ENCODE results near the gene CARMIL1. TPM values are rescaled to one million over a fixed set of nuclear protein-coding genes. Genes with fewer than 3 reads are reported as not detected.

The CARMIL1 gene
- total and polyA plus RNA-seq, 3 experiments from 2014 or later: 1.8 to 2.9 TPM; not detected in 1

- Mint-ChIP-seq H3K27ac (no peak overlapping the region), H3K36me3 (peaks cover 0 to 2% (median 0%) of the 10 kb centered on the region in 3 donors), H3K9me3 (no peaks in the 10 kb centered on the region), H3K4me1 (peaks cover 0 to 14% (median 2%) of the 10 kb centered on the region in 3 donors), H3K4me3 (no peak overlapping the region), H3K27me3 (no peaks in the 10 kb centered on the region)
- CTCF ChIA-PET: interaction anchor here (0.6 to 1.4 kb wide), 4 partner anchors 32 to 401 kb away, joined by 3 to 5 read pairs (median 3); partner anchors contain the start of gene CARMIL1
- H3K4me1 ChIP-seq (ENCODE audit: insufficient read depth, low read length): peaks cover 30% of the 10 kb centered on the region
- DNase-seq: no peak
- H3K9me3 ChIP-seq (ENCODE audit: low read length): no peaks in the 10 kb centered on the region
- no peaks in the 10 kb centered on the region for H3K27me3 ChIP-seq (ENCODE audit: insufficient read depth, low read length, poor library complexity, severe bottlenecking)
- no peak overlapping the region for H3K27ac ChIP-seq (ENCODE audit: low read depth, low read length)
- POLR2A ChIA-PET: no interaction called here
- H3K4me3 ChIP-seq (ENCODE audit: low read length): no peak overlapping the region
- H3K36me3 ChIP-seq (ENCODE audit: insufficient read depth, low read length): no peaks in the 10 kb centered on the region
Observed at GRCh38 chr6:25401711-25402110, 122.5 kb downstream of the CARMIL1 start.

DNA sequence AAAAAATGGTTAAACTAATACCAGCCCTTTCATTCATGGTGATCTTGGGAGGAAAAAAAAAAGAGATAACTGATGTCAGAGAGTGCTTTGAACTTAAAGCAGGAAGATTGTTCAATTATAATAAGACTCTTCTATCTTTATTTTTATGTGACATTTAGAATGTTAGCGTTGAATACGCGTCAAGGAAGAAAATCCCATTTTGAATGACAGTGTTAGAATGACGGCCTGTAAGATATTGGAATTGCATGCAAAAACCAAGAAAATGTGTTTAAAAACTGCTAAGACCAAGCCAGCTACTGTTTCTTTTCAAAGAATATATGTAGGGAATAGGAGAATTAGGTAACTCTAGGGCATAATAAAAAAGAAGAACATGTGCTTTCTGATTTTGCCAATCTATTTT lies 123.0 kb downstream of the CARMIL1 start:
- H3K9me3 ChIP-seq (ENCODE audit: low read length): no peaks in the 10 kb centered on the region
- Mint-ChIP-seq H3K4me1 (peaks cover 0 to 14% (median 2%) of the 10 kb centered on the region in 3 donors), H3K4me3 (no peak overlapping the region), H3K36me3 (peaks cover 0 to 2% (median 0%) of the 10 kb centered on the region in 3 donors), H3K27me3 (no peaks in the 10 kb centered on the region), H3K27ac (no peak overlapping the region), H3K9me3 (no peaks in the 10 kb centered on the region)
- no peaks in the 10 kb centered on the region for H3K36me3 ChIP-seq (ENCODE audit: insufficient read depth, low read length)
- no peak overlapping the region for H3K4me3 ChIP-seq (ENCODE audit: low read length)
- POLR2A ChIA-PET: interaction anchor here (1.0 kb wide), 1 partner anchor 35 kb away, joined by 7 read pairs; no protein-coding TSS in a partner anchor
- CTCF ChIA-PET: interaction anchor here (0.6 to 1.4 kb wide), 2 partner anchors 136 to 401 kb away, joined by 3 read pairs; no protein-coding TSS in a partner anchor
- H3K27ac ChIP-seq (ENCODE audit: low read depth, low read length): no peak overlapping the region
- no peak for DNase-seq
- peaks cover 34% of the 10 kb centered on the region for H3K4me1 ChIP-seq (ENCODE audit: insufficient read depth, low read length)
- H3K27me3 ChIP-seq (ENCODE audit: insufficient read depth, low read length, poor library complexity, severe bottlenecking): no peaks in the 10 kb centered on the region

DNA sequence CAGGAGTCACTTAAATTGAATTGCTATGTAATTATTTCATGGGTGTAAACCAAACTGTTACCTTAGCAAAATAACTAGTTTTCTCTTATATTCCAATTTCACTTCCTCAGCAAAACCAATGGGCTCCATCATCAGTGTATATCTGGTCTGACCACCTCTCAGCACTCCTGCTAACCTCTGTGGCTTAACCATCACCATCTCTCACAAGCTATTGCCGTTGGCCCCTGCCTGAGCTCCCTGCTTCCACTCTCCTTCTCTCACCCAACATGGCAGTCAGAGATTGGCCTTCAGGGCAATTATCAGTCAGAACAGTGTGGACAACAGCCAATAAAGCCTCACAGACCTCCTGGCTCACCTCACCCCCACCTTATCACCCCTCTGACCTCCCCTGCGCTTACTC lies 124.0 kb downstream of the CARMIL1 start:
- H3K27ac Mint-ChIP-seq: no peak overlapping the region
- POLR2A ChIA-PET: interaction anchor here (1.0 kb wide), 1 partner anchor 36 kb away, joined by 7 read pairs; no protein-coding TSS in a partner anchor
- H3K4me1 ChIP-seq (ENCODE audit: insufficient read depth, low read length): peaks cover 40% of the 10 kb centered on the region

GRCh38 chr6:25404091-25404490 lies 124.9 kb downstream of the CARMIL1 start:
- Mint-ChIP-seq H3K4me3 (no peak overlapping the region), H3K36me3 (peaks cover 0 to 2% (median 0%) of the 10 kb centered on the region in 3 donors), H3K27me3 (no peaks in the 10 kb centered on the region), H3K4me1 (peaks cover 0 to 14% (median 2%) of the 10 kb centered on the region in 3 donors), H3K27ac (peak overlapping the region in 2 of 8 donors; percentile 75 to 92), H3K9me3 (no peaks in the 10 kb centered on the region)
- Histone ChIP-seq H3K27me3 (ENCODE audit: insufficient read depth, low read length, poor library complexity, severe bottlenecking) (no peaks in the 10 kb centered on the region), H3K4me3 (ENCODE audit: low read length) (peak overlapping the region; percentile 21), H3K9me3 (ENCODE audit: low read length) (no peaks in the 10 kb centered on the region), H3K4me1 (ENCODE audit: insufficient read depth, low read length) (peaks cover 41% of the 10 kb centered on the region), H3K27ac (ENCODE audit: low read depth, low read length) (no peak overlapping the region), H3K36me3 (ENCODE audit: insufficient read depth, low read length) (no peaks in the 10 kb centered on the region)
- no peak for DNase-seq
- CTCF ChIA-PET: interaction anchor here (1.9 to 2.1 kb wide), 2 partner anchors 86 to 125 kb away, joined by 8 to 9 read pairs; partner anchors contain the start of gene CARMIL1
- POLR2A ChIA-PET: interaction anchor here (0.6 to 1.7 kb wide), 2 partner anchors 37 to 62 kb away, joined by 3 to 5 read pairs; no protein-coding TSS in a partner anchor

More for the DNA sequence above, 124.0 kb downstream of the CARMIL1 start:
- Mint-ChIP-seq H3K36me3 (peaks cover 0 to 2% (median 0%) of the 10 kb centered on the region in 3 donors), H3K4me3 (no peak overlapping the region), H3K4me1 (peaks cover 0 to 14% (median 2%) of the 10 kb centered on the region in 3 donors), H3K9me3 (no peaks in the 10 kb centered on the region), H3K27me3 (no peaks in the 10 kb centered on the region)
- CTCF ChIA-PET: no interaction called here
- Histone ChIP-seq H3K4me3 (ENCODE audit: low read length) (no peak overlapping the region), H3K27ac (ENCODE audit: low read depth, low read length) (no peak overlapping the region), H3K27me3 (ENCODE audit: insufficient read depth, low read length, poor library complexity, severe bottlenecking) (no peaks in the 10 kb centered on the region), H3K36me3 (ENCODE audit: insufficient read depth, low read length) (no peaks in the 10 kb centered on the region), H3K9me3 (ENCODE audit: low read length) (no peaks in the 10 kb centered on the region)
- no peak for DNase-seq

DNA sequence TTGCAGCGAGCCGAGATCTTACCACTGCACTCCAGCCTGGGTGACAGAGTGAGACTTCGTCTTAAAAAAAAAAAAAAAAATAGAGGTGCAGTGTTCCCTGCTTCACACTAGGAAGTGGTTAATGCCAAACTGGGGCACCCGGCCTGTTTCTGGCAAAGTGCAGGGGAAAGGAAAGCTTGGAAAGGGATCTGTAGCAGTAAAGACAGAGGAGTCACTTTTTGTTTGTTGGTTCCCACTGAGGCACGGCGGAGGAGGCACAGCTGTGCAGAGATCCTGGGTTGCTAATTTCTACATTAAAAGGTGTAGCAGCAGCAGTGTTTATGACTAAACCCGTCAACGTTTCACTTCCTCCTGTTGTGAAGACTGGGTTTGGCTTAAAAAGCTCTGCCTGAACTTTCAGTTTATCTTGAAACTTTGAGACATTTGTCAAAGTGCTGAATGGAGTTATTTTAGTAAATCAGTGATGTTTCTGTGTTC lies 125.6 kb downstream of the CARMIL1 start:
- Mint-ChIP-seq H3K36me3 (peaks cover 0 to 2% (median 0%) of the 10 kb centered on the region in 3 donors), H3K4me1 (peaks cover 0 to 15% (median 2%) of the 10 kb centered on the region in 3 donors), H3K4me3 (no peak overlapping the region), H3K27ac (peak overlapping the region in 1 of 8 donors; percentile 92), H3K9me3 (no peaks in the 10 kb centered on the region), H3K27me3 (no peaks in the 10 kb centered on the region)
- Histone ChIP-seq H3K4me3 (ENCODE audit: low read length) (peak overlapping the region; percentile 37), H3K27ac (ENCODE audit: low read depth, low read length) (no peak overlapping the region), H3K36me3 (ENCODE audit: insufficient read depth, low read length) (no peaks in the 10 kb centered on the region), H3K27me3 (ENCODE audit: insufficient read depth, low read length, poor library complexity, severe bottlenecking) (no peaks in the 10 kb centered on the region), H3K9me3 (ENCODE audit: low read length) (no peaks in the 10 kb centered on the region), H3K4me1 (ENCODE audit: insufficient read depth, low read length) (peaks cover 47% of the 10 kb centered on the region)
- DNase-seq: peak in 4 of 5 donors; percentile 2 to 56 (median 36)
- CTCF ChIA-PET: interaction anchor here (0.7 to 2.1 kb wide), 3 partner anchors 85 to 618 kb away, joined by 3 to 9 read pairs (median 8); partner anchors contain the start of gene CARMIL1
- POLR2A ChIA-PET: interaction anchor here (0.8 to 1.8 kb wide), 4 partner anchors 34 to 124 kb away, joined by 3 to 7 read pairs (median 6); no protein-coding TSS in a partner anchor

GRCh38 chr6:25405442-25405841 lies 126.3 kb downstream of the CARMIL1 start:
- Mint-ChIP-seq H3K4me3 (no peak overlapping the region), H3K27me3 (no peaks in the 10 kb centered on the region), H3K4me1 (peaks cover 4 to 22% (median 6%) of the 10 kb centered on the region in 3 donors), H3K27ac (no peak overlapping the region), H3K36me3 (peaks cover 0 to 2% (median 0%) of the 10 kb centered on the region in 3 donors), H3K9me3 (no peaks in the 10 kb centered on the region)
- no peak overlapping the region for H3K27ac ChIP-seq (ENCODE audit: low read depth, low read length)
- POLR2A ChIA-PET: interaction anchor here (0.8 to 1.8 kb wide), 3 partner anchors 35 to 38 kb away, joined by 3 to 7 read pairs (median 5); no protein-coding TSS in a partner anchor
- H3K36me3 ChIP-seq (ENCODE audit: insufficient read depth, low read length): no peaks in the 10 kb centered on the region
- CTCF ChIA-PET: interaction anchor here (1.9 to 2.1 kb wide), 2 partner anchors 85 to 126 kb away, joined by 8 to 9 read pairs; partner anchors contain the start of gene CARMIL1
- DNase-seq: no peak
- H3K9me3 ChIP-seq (ENCODE audit: low read length): no peaks in the 10 kb centered on the region
- peak overlapping the region; percentile 37 for H3K4me3 ChIP-seq (ENCODE audit: low read length)
- H3K27me3 ChIP-seq (ENCODE audit: insufficient read depth, low read length, poor library complexity, severe bottlenecking): no peaks in the 10 kb centered on the region
- peaks cover 49% of the 10 kb centered on the region for H3K4me1 ChIP-seq (ENCODE audit: insufficient read depth, low read length)

GRCh38 chr6:25407431-25407830 lies 128.3 kb downstream of the CARMIL1 start:
- ChIA-PET CTCF (interaction anchor here (1.5 kb wide), 1 partner anchor 129 kb away, joined by 3 read pairs; the partner anchor contains the start of gene CARMIL1), POLR2A (no interaction called here)
- Mint-ChIP-seq H3K9me3 (no peaks in the 10 kb centered on the region), H3K27me3 (no peaks in the 10 kb centered on the region), H3K36me3 (peaks cover 0 to 2% (median 0%) of the 10 kb centered on the region in 3 donors), H3K4me1 (peaks cover 4 to 29% (median 10%) of the 10 kb centered on the region in 3 donors), H3K27ac (no peak overlapping the region), H3K4me3 (no peak overlapping the region)
- DNase-seq: no peak
- Histone ChIP-seq H3K4me1 (ENCODE audit: insufficient read depth, low read length) (peaks cover 50% of the 10 kb centered on the region), H3K27me3 (ENCODE audit: insufficient read depth, low read length, poor library complexity, severe bottlenecking) (no peaks in the 10 kb centered on the region), H3K4me3 (ENCODE audit: low read length) (no peak overlapping the region), H3K9me3 (ENCODE audit: low read length) (no peaks in the 10 kb centered on the region), H3K36me3 (ENCODE audit: insufficient read depth, low read length) (no peaks in the 10 kb centered on the region), H3K27ac (ENCODE audit: low read depth, low read length) (no peak overlapping the region)

DNA sequence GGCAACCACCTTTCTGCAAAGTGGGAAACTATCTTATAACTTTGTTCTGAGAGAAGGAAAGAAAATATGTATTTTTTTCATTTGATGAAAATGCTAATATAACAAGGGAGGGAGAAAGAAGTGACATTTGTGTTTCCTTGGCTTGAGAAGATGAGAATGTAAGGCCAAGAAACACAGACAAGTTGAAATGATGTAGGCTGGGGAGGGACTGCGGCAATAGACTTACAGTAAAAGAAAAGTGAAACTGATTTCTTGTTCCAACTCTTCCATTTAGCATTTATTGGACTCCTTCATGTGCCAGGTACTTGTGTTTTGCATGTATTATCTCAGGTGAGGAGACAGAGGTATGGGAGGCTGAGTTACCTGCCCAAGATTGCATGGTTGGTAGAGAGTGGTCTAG lies 130.9 kb downstream of the CARMIL1 start:
- Mint-ChIP-seq H3K9me3 (no peaks in the 10 kb centered on the region), H3K27ac (peak overlapping the region in 7 of 8 donors; percentile 20 to 91 (median 61)), H3K4me1 (peaks cover 2 to 34% (median 10%) of the 10 kb centered on the region in 3 donors), H3K36me3 (no peaks in the 10 kb centered on the region), H3K27me3 (no peaks in the 10 kb centered on the region), H3K4me3 (peak overlapping the region in 5 of 7 donors; percentile 20 to 86 (median 65))
- Histone ChIP-seq H3K9me3 (ENCODE audit: low read length) (no peaks in the 10 kb centered on the region), H3K27ac (ENCODE audit: low read depth, low read length) (no peak overlapping the region), H3K36me3 (ENCODE audit: insufficient read depth, low read length) (no peaks in the 10 kb centered on the region), H3K4me3 (ENCODE audit: low read length) (no peak overlapping the region), H3K4me1 (ENCODE audit: insufficient read depth, low read length) (peaks cover 49% of the 10 kb centered on the region), H3K27me3 (ENCODE audit: insufficient read depth, low read length, poor library complexity, severe bottlenecking) (no peaks in the 10 kb centered on the region)
- peak in 1 of 5 donors; percentile 13 for DNase-seq
- CTCF ChIA-PET: no interaction called here
- POLR2A ChIA-PET: no interaction called here
